Measurements from ENCODE around the gene CPN1.

The CPN1 gene

DNA sequence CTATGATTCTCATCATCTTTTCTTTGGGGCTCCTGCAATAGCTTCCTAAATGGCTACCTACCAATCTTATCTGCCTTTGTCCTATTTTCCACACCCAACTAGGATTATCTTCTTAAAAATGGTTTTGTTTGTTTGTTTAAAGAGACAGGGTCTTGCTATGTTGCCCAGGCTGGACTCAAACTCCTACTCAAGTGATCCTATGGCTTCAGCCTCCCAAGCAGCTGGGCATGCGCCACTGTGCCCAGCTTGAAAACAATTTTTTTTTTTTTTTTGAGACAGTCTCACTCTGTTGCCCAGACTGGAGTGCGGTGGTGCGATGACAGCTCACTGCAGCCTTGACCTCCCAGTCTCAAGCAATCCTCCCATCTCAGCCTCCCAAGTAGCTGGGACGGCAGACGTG is 86.9 kb downstream of the CPN1 start:
- TF ChIP-seq EZH2 (IDR thresholded peaks at IDR 0.05) (no peak), FOXP2 (optimal IDR thresholded peaks at IDR 0.05; ENCODE audit: control extremely low read depth, extremely low read length, insufficient read depth) (no peak), POLR2AphosphoS5 (IDR thresholded peaks at IDR 0.05; ENCODE audit: borderline replicate concordance, low read depth, low read length) (no peak)
- Histone ChIP-seq H3K9ac (ENCODE audit: insufficient read length) (no peak overlapping the region), H3K9me3 (ENCODE audit: low read depth, low read length) (no peaks in the 10 kb centered on the region), H3K36me3 (ENCODE audit: insufficient read depth, low read length) (no peaks in the 10 kb centered on the region), H3K4me3 (no peak overlapping the region), H3K27ac (no peak overlapping the region)
- DNase-seq (ENCODE audit: low read depth, low spot score) = no peak

DNA sequence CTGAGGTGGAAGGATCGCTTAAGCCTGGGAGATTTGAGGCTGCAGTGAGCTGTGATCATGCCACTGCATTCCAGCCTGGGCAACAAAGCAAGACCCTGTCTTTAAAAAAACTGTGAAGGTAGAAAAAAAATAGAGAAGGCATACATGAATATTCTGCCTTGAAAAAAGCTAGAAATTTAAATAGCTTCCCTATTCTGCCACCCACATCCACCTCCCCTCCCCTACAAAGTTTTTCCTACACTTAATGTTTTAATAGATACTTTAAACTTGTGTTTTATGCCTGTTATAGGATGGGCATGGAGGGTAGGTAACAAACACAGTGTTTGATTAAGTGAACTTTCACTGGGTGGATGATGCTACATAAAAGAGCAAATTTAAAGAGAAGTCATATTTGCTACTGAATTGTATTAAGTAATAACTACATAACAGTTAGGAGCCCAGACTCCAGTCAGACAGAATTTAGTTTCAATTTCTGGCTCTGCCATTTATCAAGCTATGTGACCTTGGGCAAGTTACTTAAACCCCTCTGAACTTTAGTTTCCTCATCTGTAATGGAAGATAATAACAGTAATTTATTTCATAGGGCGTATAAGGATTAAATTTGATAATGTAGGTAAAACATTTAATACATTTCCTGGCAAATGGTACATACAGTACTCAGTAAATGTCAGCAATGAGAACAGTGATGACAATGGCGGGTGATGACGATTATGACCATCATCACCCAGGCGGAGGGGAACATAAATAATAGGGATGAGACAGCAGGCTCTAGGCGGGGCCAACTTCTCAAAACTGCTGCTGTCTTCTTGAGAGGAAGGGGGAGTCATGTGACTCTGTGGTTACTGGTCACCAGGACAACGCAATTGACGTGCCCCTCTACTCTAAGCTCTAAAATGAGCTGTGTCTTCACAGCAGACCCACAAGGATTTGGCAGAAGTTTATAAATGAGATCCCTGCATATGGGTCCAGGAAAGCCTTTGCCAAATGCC is 87.7 kb downstream of the CPN1 start:
- Histone ChIP-seq H3K27ac (no peak overlapping the region), H3K9me3 (ENCODE audit: low read depth, low read length) (no peaks in the 10 kb centered on the region), H3K36me3 (ENCODE audit: insufficient read depth, low read length) (no peaks in the 10 kb centered on the region), H3K4me3 (no peak overlapping the region), H3K9ac (ENCODE audit: insufficient read length) (no peak overlapping the region)
- no peak for DNase-seq (ENCODE audit: low read depth, low spot score)
- no peak for TF ChIP-seq EZH2 (IDR thresholded peaks at IDR 0.05)
- no peak for TF ChIP-seq FOXP2 (optimal IDR thresholded peaks at IDR 0.05; ENCODE audit: control extremely low read depth, extremely low read length, insufficient read depth)
- no peak for TF ChIP-seq POLR2AphosphoS5 (IDR thresholded peaks at IDR 0.05; ENCODE audit: borderline replicate concordance, low read depth, low read length)

Measured in SK-N-MC (cell line).